ENCODE measurements around the gene KANK2. TPM values are rescaled to one million over a fixed set of nuclear protein-coding genes. Genes with fewer than 3 reads are reported as not detected.

KANK2 gene
- total RNA-seq (2014; rRNA removed; shearing (Covaris generic)) = 49.0 and 75.1 TPM in 2 replicates

GRCh38 chr19:11197291-11198174, at the start of gene KANK2:
TSS of gene KANK2 (minus strand) at chr19:11197545. CDS start at chr19:11194511, 3,034 bp downstream.
- peak; percentile 86 for DNase-seq (ENCODE audit: low read depth)

GRCh38 chr19:11246941-11247340, 49.6 kb upstream of the KANK2 start:
- no peak for DNase-seq (ENCODE audit: low read depth)

GRCh38 chr19:11244846-11245589, 47.7 kb upstream of the KANK2 start:
- DNase-seq (ENCODE audit: low read depth) = no peak

GRCh38 chr19:11243798-11244169, 46.4 kb upstream of the KANK2 start:
- no peak for DNase-seq (ENCODE audit: low read depth)

- peak; percentile 91 for DNase-seq (ENCODE audit: low read depth)
Observed at GRCh38 chr19:11242864-11243797, 45.8 kb upstream of the KANK2 start.

- DNase-seq (ENCODE audit: low read depth) = no peak
Observed at GRCh38 chr19:11242025-11242424, 44.7 kb upstream of the KANK2 start.

GRCh38 chr19:11240008-11240444, 42.7 kb upstream of the KANK2 start:
- DNase-seq (ENCODE audit: low read depth) = no peak

GRCh38 chr19:11239377-11240000, 42.1 kb upstream of the KANK2 start, which contains the start of gene ANGPTL8:
TSS of gene ANGPTL8 (plus strand) at chr19:11239619. CDS start at chr19:11239638, 19 bp downstream.
- no peak for DNase-seq (ENCODE audit: low read depth)

- no peak for DNase-seq (ENCODE audit: low read depth)
Observed at GRCh38 chr19:11238781-11239376, 41.5 kb upstream of the KANK2 start.

GRCh38 chr19:11238041-11238440, 40.7 kb upstream of the KANK2 start:
- DNase-seq (ENCODE audit: low read depth) = no peak

- no peak for DNase-seq (ENCODE audit: low read depth)
Observed at GRCh38 chr19:11237321-11237720, 40.0 kb upstream of the KANK2 start.

- no peak for DNase-seq (ENCODE audit: low read depth)
Observed at GRCh38 chr19:11236324-11237301, 39.3 kb upstream of the KANK2 start.

GRCh38 chr19:11234486-11235075, 37.2 kb upstream of the KANK2 start:
- no peak for DNase-seq (ENCODE audit: low read depth)

GRCh38 chr19:11233073-11233472, 35.7 kb upstream of the KANK2 start:
- DNase-seq (ENCODE audit: low read depth) = no peak

- DNase-seq (ENCODE audit: low read depth) = no peak
Observed at GRCh38 chr19:11232555-11232954, 35.2 kb upstream of the KANK2 start.

- no peak for DNase-seq (ENCODE audit: low read depth)
Observed at GRCh38 chr19:11230621-11231386, 33.5 kb upstream of the KANK2 start.

- DNase-seq (ENCODE audit: low read depth) = peak; percentile 36
Observed at GRCh38 chr19:11227195-11227886, 30.0 kb upstream of the KANK2 start.

- DNase-seq (ENCODE audit: low read depth) = no peak
Observed at GRCh38 chr19:11226716-11227166, 29.4 kb upstream of the KANK2 start.

Measured in Daoy (cell line).